ENCODE measurements around the gene TESK2.
"Not testable (repeated sequence)": the region's sequence is repeated elsewhere in the genome, so short reads cannot be mapped to it uniquely, and the experiment has no call there.

Gene TESK2

GRCh38 chr1:45410850-45411509 is 80.0 kb downstream of the TESK2 start:
- no peak for DNase-seq

GRCh38 chr1:45409276-45409675 is 81.7 kb downstream of the TESK2 start:
- DNase-seq: no peak

- DNase-seq: no peak
Measured at GRCh38 chr1:45407629-45408287, 83.2 kb downstream of the TESK2 start.

- DNase-seq: no peak
Measured at GRCh38 chr1:45405636-45406035, 85.3 kb downstream of the TESK2 start.

GRCh38 chr1:45403718-45404117 is 87.2 kb downstream of the TESK2 start:
- DNase-seq: no peak

GRCh38 chr1:45403298-45403697 is 87.7 kb downstream of the TESK2 start:
- no peak for DNase-seq

- no peak for DNase-seq
Measured at GRCh38 chr1:45401524-45401923, 89.4 kb downstream of the TESK2 start.

GRCh38 chr1:45400049-45400448 is 90.9 kb downstream of the TESK2 start:
- DNase-seq: no peak

- DNase-seq: no peak
Measured at GRCh38 chr1:45397285-45397684, 93.7 kb downstream of the TESK2 start.

- no peak for DNase-seq
Measured at GRCh38 chr1:45395582-45395981, 95.4 kb downstream of the TESK2 start.

- DNase-seq: no peak
Measured at GRCh38 chr1:45395051-45395450, 95.9 kb downstream of the TESK2 start.

- no peak for DNase-seq
Measured at GRCh38 chr1:45394342-45394741, 96.6 kb downstream of the TESK2 start.

GRCh38 chr1:45393718-45394302 is 97.2 kb downstream of the TESK2 start:
- DNase-seq: no peak

GRCh38 chr1:45386219-45386618 is 104.7 kb downstream of the TESK2 start:
- DNase-seq: no peak

GRCh38 chr1:45385302-45385701 is 105.7 kb downstream of the TESK2 start:
- DNase-seq: no peak

GRCh38 chr1:45384213-45384612 is 106.8 kb downstream of the TESK2 start:
- not testable (repeated sequence) for DNase-seq

- no peak for DNase-seq
Measured at GRCh38 chr1:45383191-45383590, 107.8 kb downstream of the TESK2 start.

GRCh38 chr1:45381243-45381642 is 109.7 kb downstream of the TESK2 start:
- no peak for DNase-seq

- no peak for DNase-seq
Measured at GRCh38 chr1:45380730-45381129, 110.2 kb downstream of the TESK2 start.

GRCh38 chr1:45380125-45380524 is 110.8 kb downstream of the TESK2 start:
- no peak for DNase-seq

- no peak for DNase-seq
Measured at GRCh38 chr1:45379524-45379923, 111.4 kb downstream of the TESK2 start.

- DNase-seq: no peak
Measured at GRCh38 chr1:45378184-45378583, 112.8 kb downstream of the TESK2 start.

- DNase-seq: no peak
Measured at GRCh38 chr1:45375104-45376090, 115.6 kb downstream of the TESK2 start.
